Measurements from ENCODE around the gene SEMA5B. TPM values are rescaled to one million over a fixed set of nuclear protein-coding genes. Genes with fewer than 3 reads are reported as not detected.

Gene SEMA5B
- total RNA-seq, 3 donors from 2014 or later, result 0.34 to 0.89 (median 0.35) TPM

GRCh38 chr3:123072152-123072551, 44.6 kb upstream of the SEMA5B start:
- DNase-seq (no peak), ATAC-seq (no peak)
- no peak for TF ChIP-seq CTCF (IDR thresholded peaks at IDR 0.05)
- intact Hi-C loops (cut with DNase I, micrococcal nuclease), result no loop called here
- H3K9me3 ChIP-seq, result no peaks in the 10 kb centered on the region
- H3K36me3 ChIP-seq (ENCODE audit: low read depth), result no peaks in the 10 kb centered on the region
- H3K4me1 ChIP-seq (ENCODE audit: low read depth), result peaks cover 26% of the 10 kb centered on the region
- H3K4me3 ChIP-seq, result no peak overlapping the region

GRCh38 chr3:123071581-123071980, 44.0 kb upstream of the SEMA5B start:
- peaks cover 22% of the 10 kb centered on the region for H3K4me1 ChIP-seq (ENCODE audit: low read depth)
- no peak for TF ChIP-seq CTCF (IDR thresholded peaks at IDR 0.05)
- DNase-seq, result no peak
- no peaks in the 10 kb centered on the region for H3K36me3 ChIP-seq (ENCODE audit: low read depth)
- no peak overlapping the region for H3K4me3 ChIP-seq
- no peak for ATAC-seq
- intact Hi-C loops (cut with DNase I, micrococcal nuclease), result no loop called here
- H3K9me3 ChIP-seq, result no peaks in the 10 kb centered on the region

- intact Hi-C loops (cut with DNase I, micrococcal nuclease), result no loop called here
Measured at GRCh38 chr3:123071146-123071545, 43.6 kb upstream of the SEMA5B start.

GRCh38 chr3:123070510-123070909, 42.9 kb upstream of the SEMA5B start:
- no peaks in the 10 kb centered on the region for H3K9me3 ChIP-seq
- TF ChIP-seq CTCF (IDR thresholded peaks at IDR 0.05), result no peak
- no peak for DNase-seq
- peaks cover 15% of the 10 kb centered on the region for H3K4me1 ChIP-seq (ENCODE audit: low read depth)
- ATAC-seq, result no peak
- no peak overlapping the region for H3K4me3 ChIP-seq
- no peaks in the 10 kb centered on the region for H3K36me3 ChIP-seq (ENCODE audit: low read depth)
- intact Hi-C loops (cut with DNase I, micrococcal nuclease), result no loop called here

More at GRCh38 chr3:123071146-123071545, 43.6 kb upstream of the SEMA5B start:
- ATAC-seq (no peak), DNase-seq (no peak)
- H3K4me3 ChIP-seq, result no peak overlapping the region
- H3K9me3 ChIP-seq, result no peaks in the 10 kb centered on the region
- no peaks in the 10 kb centered on the region for H3K36me3 ChIP-seq (ENCODE audit: low read depth)
- TF ChIP-seq CTCF (IDR thresholded peaks at IDR 0.05), result no peak
- H3K4me1 ChIP-seq (ENCODE audit: low read depth), result peaks cover 18% of the 10 kb centered on the region

GRCh38 chr3:123068601-123069381, 41.2 kb upstream of the SEMA5B start:
- DNase-seq (no peak), ATAC-seq (peak; percentile 18)
- no peak for TF ChIP-seq CTCF (IDR thresholded peaks at IDR 0.05)
- intact Hi-C loops (cut with DNase I, micrococcal nuclease), result no loop called here
- Histone ChIP-seq H3K36me3 (ENCODE audit: low read depth) (no peaks in the 10 kb centered on the region), H3K9me3 (no peaks in the 10 kb centered on the region), H3K4me1 (ENCODE audit: low read depth) (peaks cover 15% of the 10 kb centered on the region), H3K4me3 (no peak overlapping the region)
